Transverse colon (tissue), 4 donors: ENCODE results near the gene NFASC. TPM values are rescaled to one million over a fixed set of nuclear protein-coding genes. Genes with fewer than 3 reads are reported as not detected.

ENCODE experiments used
- DNase-seq: peaks from one replicate; pipeline ENCODE4 v3.0.0-alpha.2; 2019
- H3K27ac ChIP-seq, 4 donors: fragments of 200-600 bp; sonication (generic); 2 replicates each; pipeline ENCODE4 v1.5.1; 2016 to 2018; ENCODE audit warnings: inconsistent platforms in 4 of 4
- H3K27me3 ChIP-seq: fragments of 200-600 bp; sonication (generic); 2 replicates; pipeline ENCODE4 v1.5.1; 2017; ENCODE audit warnings: inconsistent platforms
- H3K36me3 ChIP-seq, 4 donors: fragments of 200-600 bp; sonication (generic); 2 replicates each; pipeline ENCODE4 v1.5.1; 2017 to 2019; ENCODE audit warnings: inconsistent platforms in 4 of 4
- H3K4me1 ChIP-seq, 4 donors: fragments of 200-600 bp; sonication (generic); 2 replicates each; pipeline ENCODE4 v1.5.1; 2017 to 2020; ENCODE audit warnings: inconsistent platforms in 4 of 4
- H3K4me3 ChIP-seq, 4 donors: fragments of 200-600 bp; sonication (generic); 1 replicate in 1 of 4; 2 replicates in 3 of 4; pipeline versions ENCODE4 v1.5.1 to v1.6.1; 2017 to 2019; ENCODE audit warnings: inconsistent platforms in 4 of 4
- H3K9me3 ChIP-seq, 2 donors: fragments of 200-600 bp; sonication (generic); 2 replicates each; pipeline ENCODE4 v1.5.1; 2017 to 2019; ENCODE audit warnings: inconsistent platforms in 2 of 2
- EP300 ChIP-seq: sonication (generic); formaldehyde crosslinking; IDR thresholded peaks from one replicate; pipeline ENCODE4 v1.6.1; 2017; ENCODE audit warnings: antibody characterized with exemption, low read depth
- POLR2A ChIP-seq: fragments of 450-650 bp; IDR thresholded peaks from one replicate; pipeline ENCODE4 v1.6.1; 2016; ENCODE audit warnings: antibody characterized with exemption, mild to moderate bottlenecking, moderate library complexity
- POLR2AphosphoS5 ChIP-seq, 3 donors: sonication (generic); formaldehyde crosslinking; IDR thresholded peaks; one replicate each; pipeline ENCODE4 v1.6.1; 2016; ENCODE audit warnings: antibody characterized with exemption in 3 of 3
- WGBS, 2 donors: methylation state at CpG; one replicate each; pipeline ENCODE4 v1.1.5; 2018; ENCODE audit warnings: low coverage in 1 of 2; 5-methylcytosine and 5-hydroxymethylcytosine counted together
- in situ Hi-C, 4 donors: fragments of 200-750 bp; cut with MboI; loops; one replicate each; pipeline versions ENCODE4 v1.15.0 to v1.15.1; 2017; ENCODE audit warnings: low sequenced_read_pairs in 3 of 4, low pct_ligation_motif_present in 1 of 4, low pct_unique_long_range_greater_than_20kb in 1 of 4
- intact Hi-C: fragments of 100-400 bp; cut with DNase I; formaldehyde crosslinking; loops from one replicate; pipeline ENCODE4 v1.15.1; 2023; ENCODE audit warnings: low total_unique reads
- total RNA-seq, 4 donors: library from RNA; depleted of rRNA; stranded (reverse); fragments of >200 nt; gene quantifications; one replicate each; pipeline ENCODE4 v1.1.0, GENCODE V29; 2016
- TF ChIP-seq, protein P1 (sequence below), 5 experiments: fragments of 200-600 bp in 3 of 5; fragments of 450-650 bp in 2 of 5; sonication (generic) in 3 of 5; IDR thresholded peaks; 1 replicate in 2 of 5; 2 replicates in 3 of 5; pipeline ENCODE4 v1.5.1; 2016 to 2017; ENCODE audit warnings: antibody characterized with exemption in 5 of 5, inconsistent platforms in 3 of 5, mild to moderate bottlenecking in 2 of 5, moderate library complexity in 1 of 5

Gene NFASC
- total RNA-seq, 4 donors from 2014 or later, result 11.3 to 48.8 (median 13.4) TPM

GRCh38 chr1:205025239-205025638 lies 154.6 kb downstream of the NFASC start:
- H3K4me3 ChIP-seq, result no peak overlapping the region
- 80 to 90% methylated on average over 6 to 16 of the region's 16 CpGs for WGBS, 2 donors
- in situ Hi-C loops (no loop called here), intact Hi-C loops (no loop called here)
- no peak overlapping the region for H3K27ac ChIP-seq
- no peak for DNase-seq
- no peaks in the 10 kb centered on the region for H3K9me3 ChIP-seq
- no peaks in the 10 kb centered on the region for H3K36me3 ChIP-seq
- H3K27me3 ChIP-seq, result peaks cover 5% of the 10 kb centered on the region
- H3K4me1 ChIP-seq, result no peaks in the 10 kb centered on the region
- TF ChIP-seq EP300 (no peak), POLR2AphosphoS5 (IDR thresholded peaks at IDR 0.05) (no peak), POLR2A (no peak)
- TF ChIP-seq, protein P1, sequence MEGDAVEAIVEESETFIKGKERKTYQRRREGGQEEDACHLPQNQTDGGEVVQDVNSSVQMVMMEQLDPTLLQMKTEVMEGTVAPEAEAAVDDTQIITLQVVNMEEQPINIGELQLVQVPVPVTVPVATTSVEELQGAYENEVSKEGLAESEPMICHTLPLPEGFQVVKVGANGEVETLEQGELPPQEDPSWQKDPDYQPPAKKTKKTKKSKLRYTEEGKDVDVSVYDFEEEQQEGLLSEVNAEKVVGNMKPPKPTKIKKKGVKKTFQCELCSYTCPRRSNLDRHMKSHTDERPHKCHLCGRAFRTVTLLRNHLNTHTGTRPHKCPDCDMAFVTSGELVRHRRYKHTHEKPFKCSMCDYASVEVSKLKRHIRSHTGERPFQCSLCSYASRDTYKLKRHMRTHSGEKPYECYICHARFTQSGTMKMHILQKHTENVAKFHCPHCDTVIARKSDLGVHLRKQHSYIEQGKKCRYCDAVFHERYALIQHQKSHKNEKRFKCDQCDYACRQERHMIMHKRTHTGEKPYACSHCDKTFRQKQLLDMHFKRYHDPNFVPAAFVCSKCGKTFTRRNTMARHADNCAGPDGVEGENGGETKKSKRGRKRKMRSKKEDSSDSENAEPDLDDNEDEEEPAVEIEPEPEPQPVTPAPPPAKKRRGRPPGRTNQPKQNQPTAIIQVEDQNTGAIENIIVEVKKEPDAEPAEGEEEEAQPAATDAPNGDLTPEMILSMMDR (IDR thresholded peaks at IDR 0.05), result no peak

GRCh38 chr1:205026181-205026580 lies 155.5 kb downstream of the NFASC start:
- 85 to 94% methylated on average over 4 to 6 of the region's 6 CpGs for WGBS, 2 donors
- no peak for DNase-seq
- Histone ChIP-seq H3K27me3 (peaks cover 14% of the 10 kb centered on the region), H3K9me3 (no peaks in the 10 kb centered on the region), H3K36me3 (no peaks in the 10 kb centered on the region), H3K4me1 (no peaks in the 10 kb centered on the region), H3K4me3 (no peak overlapping the region), H3K27ac (no peak overlapping the region)
- intact Hi-C loops (no loop called here), in situ Hi-C loops (no loop called here)
- TF ChIP-seq, protein P1 (IDR thresholded peaks at IDR 0.05), result no peak
- TF ChIP-seq POLR2A, result no peak
- TF ChIP-seq POLR2AphosphoS5 (IDR thresholded peaks at IDR 0.05), result no peak
- no peak for TF ChIP-seq EP300

DNA sequence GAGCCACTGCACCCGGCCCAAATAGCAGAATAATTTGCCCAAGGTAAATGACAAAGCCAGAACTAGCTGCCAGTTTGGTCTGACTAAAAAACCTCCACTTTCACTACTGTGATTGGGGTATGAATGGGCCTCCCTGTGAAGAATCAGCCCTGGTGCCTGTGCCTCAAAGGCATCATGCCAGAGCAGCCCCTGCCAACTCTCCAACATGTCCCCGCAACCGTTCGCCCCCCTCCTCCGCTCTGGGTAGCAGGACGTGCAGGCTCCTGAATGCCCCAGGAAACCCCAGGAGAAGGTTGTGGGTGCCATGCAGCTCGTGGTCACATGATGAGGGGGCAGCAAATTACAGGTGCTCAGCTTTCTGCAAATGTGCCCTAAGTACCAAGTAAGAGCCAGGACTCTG lies 157.7 kb downstream of the NFASC start:
- TF ChIP-seq, protein P1 (IDR thresholded peaks at IDR 0.05), result no peak
- no peak for TF ChIP-seq EP300
- no peak for TF ChIP-seq POLR2A
- no peak for TF ChIP-seq POLR2AphosphoS5 (IDR thresholded peaks at IDR 0.05)
- no peak overlapping the region for H3K27ac ChIP-seq
- DNase-seq, result no peak
- in situ Hi-C loops, result no loop called here
- H3K4me1 ChIP-seq, result no peaks in the 10 kb centered on the region
- no peak overlapping the region for H3K4me3 ChIP-seq
- 68% methylated on average over 7 of the region's 7 CpGs; no CpG with 5 or more reads in 1 of the 2 donors for WGBS, 2 donors
- intact Hi-C loops, result no loop called here
- H3K36me3 ChIP-seq, result no peaks in the 10 kb centered on the region
- peaks cover 16% of the 10 kb centered on the region for H3K27me3 ChIP-seq
- H3K9me3 ChIP-seq, result no peaks in the 10 kb centered on the region

DNA sequence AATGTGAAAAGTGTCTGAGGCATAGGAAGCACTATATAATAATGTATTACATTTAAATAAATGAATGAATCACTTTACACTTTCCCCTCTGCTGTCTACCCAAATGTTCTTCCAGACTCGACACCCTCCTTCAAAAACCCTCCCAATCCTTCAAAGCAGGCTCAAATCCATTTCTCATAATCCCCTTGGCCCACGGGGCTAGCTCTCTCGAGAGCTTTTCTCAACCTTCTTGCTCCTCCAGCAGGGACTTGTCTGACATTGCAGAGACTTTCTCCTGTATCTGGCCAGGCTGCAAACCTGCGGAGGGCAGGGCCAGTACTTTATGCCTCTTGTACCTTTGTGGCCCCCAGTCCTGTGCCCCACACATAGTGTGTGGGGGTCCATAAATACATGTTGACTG lies 158.3 kb downstream of the NFASC start:
- no peaks in the 10 kb centered on the region for H3K9me3 ChIP-seq
- TF ChIP-seq, protein P1 (IDR thresholded peaks at IDR 0.05), result no peak
- TF ChIP-seq POLR2AphosphoS5 (IDR thresholded peaks at IDR 0.05), result no peak
- TF ChIP-seq POLR2A, result no peak
- no peak for TF ChIP-seq EP300
- no peak overlapping the region for H3K27ac ChIP-seq
- H3K4me3 ChIP-seq, result no peak overlapping the region
- WGBS, 2 donors, result 55 to 66% methylated on average over 4 of the region's 4 CpGs
- in situ Hi-C loops (no loop called here), intact Hi-C loops (no loop called here)
- no peaks in the 10 kb centered on the region for H3K4me1 ChIP-seq
- peaks cover 16% of the 10 kb centered on the region for H3K27me3 ChIP-seq
- H3K36me3 ChIP-seq, result no peaks in the 10 kb centered on the region
- no peak for DNase-seq
